Sigmoid colon (tissue), 4 donors: ENCODE results near the gene ZNF501.

ENCODE experiments used
- CTCF ChIP-seq, 4 experiments: fragments of 450-650 bp in 3 of 4; fragments of 200-600 bp in 1 of 4; IDR thresholded peaks; one replicate each; pipeline ENCODE4 v1.5.1; 2016 to 2019; ENCODE audit warnings: antibody characterized with exemption in 4 of 4, mild to moderate bottlenecking in 3 of 4, moderate library complexity in 2 of 4
- EP300 ChIP-seq, 4 donors: sonication (generic); formaldehyde crosslinking; IDR thresholded peaks; one replicate each; pipeline ENCODE4 v1.6.1; 2017; ENCODE audit warnings: antibody characterized with exemption in 4 of 4
- POLR2A ChIP-seq, 2 donors: fragments of 450-650 bp; IDR thresholded peaks; one replicate each; pipeline ENCODE4 v1.6.1; 2016; ENCODE audit warnings: antibody characterized with exemption in 2 of 2, mild to moderate bottlenecking in 2 of 2, moderate library complexity in 2 of 2
- POLR2AphosphoS5 ChIP-seq, 4 donors: sonication (generic); formaldehyde crosslinking; IDR thresholded peaks; one replicate each; pipeline ENCODE4 v1.6.1; 2017; ENCODE audit warnings: antibody characterized with exemption in 4 of 4

- TF ChIP-seq POLR2A (IDR thresholded peaks at IDR 0.05), result no peak
- TF ChIP-seq CTCF (IDR thresholded peaks at IDR 0.05), result no peak
- no peak for TF ChIP-seq EP300 (IDR thresholded peaks at IDR 0.05)
- TF ChIP-seq POLR2AphosphoS5 (IDR thresholded peaks at IDR 0.05), result no peak
Measured at GRCh38 chr3:44761101-44761423, 31.6 kb downstream of the ZNF501 start.
